ENCODE results near the gene C10orf53.

Gene C10orf53, protein sequence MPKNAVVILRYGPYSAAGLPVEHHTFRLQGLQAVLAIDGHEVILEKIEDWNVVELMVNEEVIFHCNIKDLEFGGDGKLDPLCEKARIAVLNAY

DNA sequence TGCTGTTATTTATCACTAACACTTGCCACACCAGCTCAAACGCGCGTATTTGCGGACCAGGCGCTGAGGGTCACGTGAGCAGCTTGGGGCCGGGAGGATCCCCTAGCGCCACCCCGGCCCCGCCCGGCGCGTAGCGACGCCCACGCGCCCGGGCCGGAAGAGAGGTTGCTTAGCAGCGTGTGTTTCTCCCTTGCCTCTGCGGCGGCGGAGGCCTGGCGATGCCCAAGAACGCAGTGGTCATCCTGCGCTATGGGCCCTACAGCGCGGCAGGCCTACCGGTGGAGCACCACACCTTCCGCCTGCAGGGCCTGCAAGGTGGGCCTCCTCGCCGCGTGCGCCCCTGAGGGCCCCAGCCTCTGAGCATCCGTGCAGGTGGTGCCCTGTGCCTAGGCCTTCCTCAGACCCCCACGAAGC is at the start of gene C10orf53:
C10orf53 (plus strand) TSS at position 172 of the 414 bp plus-strand sequence; CDS start at position 219, 47 bp downstream.
- TF ChIP-seq, protein P1, sequence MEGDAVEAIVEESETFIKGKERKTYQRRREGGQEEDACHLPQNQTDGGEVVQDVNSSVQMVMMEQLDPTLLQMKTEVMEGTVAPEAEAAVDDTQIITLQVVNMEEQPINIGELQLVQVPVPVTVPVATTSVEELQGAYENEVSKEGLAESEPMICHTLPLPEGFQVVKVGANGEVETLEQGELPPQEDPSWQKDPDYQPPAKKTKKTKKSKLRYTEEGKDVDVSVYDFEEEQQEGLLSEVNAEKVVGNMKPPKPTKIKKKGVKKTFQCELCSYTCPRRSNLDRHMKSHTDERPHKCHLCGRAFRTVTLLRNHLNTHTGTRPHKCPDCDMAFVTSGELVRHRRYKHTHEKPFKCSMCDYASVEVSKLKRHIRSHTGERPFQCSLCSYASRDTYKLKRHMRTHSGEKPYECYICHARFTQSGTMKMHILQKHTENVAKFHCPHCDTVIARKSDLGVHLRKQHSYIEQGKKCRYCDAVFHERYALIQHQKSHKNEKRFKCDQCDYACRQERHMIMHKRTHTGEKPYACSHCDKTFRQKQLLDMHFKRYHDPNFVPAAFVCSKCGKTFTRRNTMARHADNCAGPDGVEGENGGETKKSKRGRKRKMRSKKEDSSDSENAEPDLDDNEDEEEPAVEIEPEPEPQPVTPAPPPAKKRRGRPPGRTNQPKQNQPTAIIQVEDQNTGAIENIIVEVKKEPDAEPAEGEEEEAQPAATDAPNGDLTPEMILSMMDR (IDR thresholded peaks at IDR 0.05; ENCODE audit: insufficient read depth, missing control alignments) = no peak
- DNase-seq (ENCODE audit: insufficient read length, low spot score) (no peak), FAIRE-seq (no peak)

DNA sequence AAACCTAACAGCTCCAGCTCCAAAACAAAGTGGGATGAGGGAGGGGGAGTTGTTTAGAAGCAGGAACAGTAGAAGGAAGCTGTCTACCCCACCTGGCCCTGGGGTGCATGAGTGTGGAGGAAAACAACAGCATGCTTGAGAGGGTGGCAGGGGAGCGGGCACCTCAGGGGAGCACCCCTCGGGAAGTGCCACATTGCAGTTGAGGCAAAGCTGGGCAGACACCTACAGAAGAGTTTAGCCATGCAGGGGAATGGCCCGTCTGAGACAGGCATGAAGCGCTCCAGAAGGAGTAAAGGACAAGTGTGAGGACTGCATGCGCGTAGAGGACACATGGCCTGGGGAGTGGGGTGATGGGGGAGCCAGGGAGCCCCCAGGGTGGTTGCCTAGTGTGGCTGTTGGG is 47.5 kb upstream of the C10orf53 start:
- TF ChIP-seq, protein P1 (IDR thresholded peaks at IDR 0.05; ENCODE audit: insufficient read depth, missing control alignments) = no peak
- no peak for FAIRE-seq
- no peak for DNase-seq (ENCODE audit: insufficient read length, low spot score)

DNA sequence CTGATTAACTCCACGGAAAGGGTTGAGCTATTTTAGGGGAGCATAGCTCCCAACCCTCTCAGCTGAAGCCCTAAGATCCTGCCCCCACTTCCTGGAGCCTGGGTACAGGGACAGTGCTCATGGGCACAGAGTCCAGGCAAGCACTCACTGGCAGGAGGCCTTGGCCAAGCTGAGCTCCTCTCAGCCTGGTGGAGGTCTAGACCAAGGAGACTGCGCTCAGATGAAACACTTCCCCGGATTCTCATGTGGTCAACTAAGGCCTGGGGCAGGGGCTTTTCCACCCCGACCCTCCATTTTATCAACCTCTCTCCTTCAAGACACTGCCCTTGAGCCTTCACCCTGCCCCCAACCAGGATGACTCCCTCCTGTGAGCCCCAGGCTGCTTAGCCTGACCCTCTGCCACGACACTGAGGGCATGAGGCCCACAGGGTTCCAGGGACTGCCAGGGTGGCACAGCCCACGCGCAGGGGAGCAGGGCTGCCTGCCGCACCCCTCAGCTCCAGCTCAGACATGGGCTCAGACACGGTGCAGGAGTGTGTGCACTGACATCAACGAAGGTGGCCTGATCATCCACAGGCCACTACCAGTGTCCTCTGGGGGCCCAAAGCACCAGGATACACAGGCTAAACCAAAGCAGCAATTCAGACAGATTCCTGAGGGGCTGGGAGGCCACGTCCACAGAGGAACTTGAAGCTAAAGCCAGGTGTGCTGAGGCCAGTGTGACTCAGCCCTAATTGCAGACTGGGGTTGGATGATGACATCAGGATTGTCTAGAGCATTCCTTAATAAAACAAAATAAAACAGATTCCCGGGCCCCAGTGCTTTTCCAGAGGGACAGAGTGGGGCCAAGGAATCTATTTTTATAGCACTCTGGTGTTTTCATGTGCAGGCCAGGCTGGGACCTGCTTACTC is 46.8 kb upstream of the C10orf53 start:
- TF ChIP-seq, protein P1 (IDR thresholded peaks at IDR 0.05; ENCODE audit: insufficient read depth, missing control alignments) = no peak
- FAIRE-seq (no peak), DNase-seq (ENCODE audit: insufficient read length, low spot score) (no peak)

DNA sequence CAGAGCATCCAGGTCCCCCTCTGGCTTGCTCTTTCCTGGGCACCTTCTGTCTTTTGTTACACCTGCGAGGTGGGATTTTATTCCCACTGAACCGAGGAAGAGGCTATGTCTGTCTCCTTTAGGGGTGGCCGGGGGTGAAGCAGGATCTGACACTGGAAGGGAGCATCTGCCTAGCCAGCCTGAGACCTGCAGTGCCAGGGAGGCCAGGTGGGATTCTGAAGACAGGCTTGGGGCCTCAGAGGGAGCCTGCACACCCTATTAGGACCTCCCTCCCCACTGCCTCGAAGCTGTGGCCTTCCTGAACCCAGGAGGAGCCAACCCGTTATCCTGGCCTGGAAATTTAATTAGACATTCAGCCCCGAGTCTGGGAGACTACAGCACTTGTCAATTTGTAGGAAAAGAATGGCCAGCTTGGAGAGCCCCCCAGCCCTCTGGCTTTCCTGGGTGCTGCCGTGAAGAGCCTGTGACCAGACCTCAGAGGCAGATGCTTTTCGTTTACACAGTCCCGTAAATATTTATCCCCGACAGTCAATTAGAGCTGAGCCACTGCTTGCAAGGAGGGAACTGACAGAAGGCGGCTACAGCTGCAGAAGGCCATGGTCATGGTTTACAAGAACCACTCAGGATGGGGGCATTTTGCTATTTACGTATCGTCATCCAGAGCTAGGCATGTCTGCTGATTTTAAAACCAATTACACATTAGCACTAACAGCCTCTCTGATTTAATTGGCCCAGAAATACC is 46.0 kb upstream of the C10orf53 start:
- DNase-seq (ENCODE audit: insufficient read length, low spot score) = no peak
- peak; percentile 44 for FAIRE-seq
- TF ChIP-seq, protein P1 (IDR thresholded peaks at IDR 0.05; ENCODE audit: insufficient read depth, missing control alignments) = no peak

DNA sequence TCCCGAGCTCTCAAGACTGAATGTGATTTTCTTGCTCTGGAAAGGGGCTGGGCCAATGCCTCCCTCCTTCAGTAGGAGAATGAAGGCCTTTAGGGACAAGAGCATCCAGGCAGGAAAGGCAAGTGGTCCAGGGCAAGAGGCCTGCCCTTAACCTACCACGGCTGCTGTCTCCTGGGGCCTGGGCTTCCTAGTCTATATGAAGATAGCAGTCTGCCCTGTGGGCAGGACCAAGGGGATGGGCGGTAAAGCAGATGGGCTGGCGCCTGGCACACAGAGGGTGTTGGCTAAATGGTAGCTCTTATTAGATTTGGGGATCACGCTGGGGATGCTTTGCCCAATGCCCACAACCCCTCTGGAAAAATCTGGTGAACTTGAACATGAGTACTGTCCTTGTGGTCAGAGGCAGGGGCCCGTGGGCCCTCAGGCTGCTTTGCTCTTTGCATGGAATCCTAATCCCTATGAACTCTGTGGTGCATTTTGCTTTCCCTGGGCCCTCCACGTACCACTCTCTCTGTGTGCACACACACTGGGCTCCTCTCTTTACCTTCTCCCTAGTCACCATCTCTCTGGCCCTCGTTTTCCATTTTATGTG is 45.3 kb upstream of the C10orf53 start:
- TF ChIP-seq, protein P1 (IDR thresholded peaks at IDR 0.05; ENCODE audit: insufficient read depth, missing control alignments) = no peak
- DNase-seq (ENCODE audit: insufficient read length, low spot score) = no peak
- FAIRE-seq = no peak

DNA sequence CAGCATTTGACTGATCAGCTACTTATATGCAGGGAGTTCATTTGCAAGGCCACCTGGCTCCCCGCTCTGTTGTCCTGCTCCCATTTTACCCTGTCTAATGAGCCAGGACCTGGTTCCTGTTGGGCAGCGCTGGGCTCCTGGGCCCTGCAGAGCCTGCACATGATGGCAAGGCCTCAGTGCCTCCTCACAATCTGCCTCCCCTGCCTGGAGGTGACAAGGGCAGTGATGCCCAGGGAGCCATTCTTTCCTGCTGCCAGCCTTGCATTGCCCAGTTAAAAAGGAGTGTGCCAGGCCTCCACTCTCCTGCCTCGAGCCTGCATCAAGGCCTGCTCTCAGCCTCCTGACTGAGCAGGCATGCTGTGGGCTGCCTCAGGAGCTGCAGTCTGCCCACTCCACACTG is 37.1 kb upstream of the C10orf53 start:
- DNase-seq (ENCODE audit: insufficient read length, low spot score) = no peak
- TF ChIP-seq, protein P1 (IDR thresholded peaks at IDR 0.05; ENCODE audit: insufficient read depth, missing control alignments) = no peak
- no peak for FAIRE-seq

All from D721Med (cell line).